ENCODE data around the gene TTC5. TPM values are rescaled to one million over a fixed set of nuclear protein-coding genes. Genes with fewer than 3 reads are reported as not detected.
"Not testable (repeated sequence)": the region's sequence is repeated elsewhere in the genome, so short reads cannot be mapped to it uniquely, and the experiment has no call there.

TTC5 gene
- total RNA-seq, 1 experiment from 2014 or later: 9.5 TPM

- DNase-seq (ENCODE audit: low read depth): peak; percentile 27
Measured at GRCh38 chr14:20302042-20302755, 3.6 kb downstream of the TTC5 start.

DNA sequence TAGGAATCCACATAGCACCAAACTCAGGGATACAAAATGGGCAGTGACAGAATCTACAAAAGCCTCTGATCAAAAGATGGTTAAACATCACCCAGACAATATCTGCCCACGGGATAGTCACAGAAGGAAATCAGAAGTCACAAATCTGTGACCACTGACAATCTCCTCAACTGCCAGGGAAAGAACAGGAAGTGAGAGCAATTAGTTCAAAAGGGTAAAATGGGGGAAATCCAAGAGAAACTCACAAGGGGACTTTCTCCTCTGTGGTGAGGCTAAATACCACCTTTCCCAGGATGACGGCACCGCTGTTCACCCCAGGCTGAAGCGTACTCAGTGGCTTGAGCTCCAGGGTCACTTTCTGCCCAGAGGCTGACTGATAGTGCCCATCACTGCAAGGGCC lies 10.7 kb downstream of the TTC5 start:
- no peak for DNase-seq (ENCODE audit: low read depth)

GRCh38 chr14:20294636-20295035 lies 11.1 kb downstream of the TTC5 start:
- no peak for DNase-seq (ENCODE audit: low read depth)

- DNase-seq (ENCODE audit: low read depth): not testable (repeated sequence)
Measured at GRCh38 chr14:20281998-20282397, 23.8 kb downstream of the TTC5 start.

- DNase-seq (ENCODE audit: low read depth): not testable (repeated sequence)
Measured at GRCh38 chr14:20280265-20280664, 25.5 kb downstream of the TTC5 start.

- DNase-seq (ENCODE audit: low read depth): peak; percentile 40
Measured at GRCh38 chr14:20278414-20278813, 27.3 kb downstream of the TTC5 start.

GRCh38 chr14:20277409-20277808 lies 28.3 kb downstream of the TTC5 start:
- no peak for DNase-seq (ENCODE audit: low read depth)

DNA sequence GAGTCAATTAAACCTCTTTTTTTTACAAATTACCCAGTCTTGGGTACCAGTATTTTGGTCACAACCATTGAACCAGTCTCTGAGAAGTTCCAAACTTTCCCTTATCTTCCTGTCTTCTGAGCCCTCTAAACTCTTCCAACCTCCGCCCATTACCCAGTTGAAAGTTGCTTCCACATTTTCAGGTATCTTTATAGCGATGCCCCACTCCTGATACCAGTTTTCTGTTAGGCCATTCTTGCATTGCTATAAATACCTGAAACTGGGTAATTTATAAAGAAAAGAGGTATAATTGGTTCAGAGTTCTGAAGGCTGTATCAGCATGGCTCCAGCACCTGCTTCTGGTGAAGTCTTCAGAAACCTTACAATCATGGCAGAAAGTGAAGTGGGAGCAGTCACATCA lies 31.7 kb downstream of the TTC5 start:
- no peak for DNase-seq (ENCODE audit: low read depth)

GRCh38 chr14:20264361-20264760 lies 41.4 kb downstream of the TTC5 start:
- DNase-seq (ENCODE audit: low read depth): peak; percentile 73

- DNase-seq (ENCODE audit: low read depth): peak; percentile 90
Measured at GRCh38 chr14:20262642-20263128, 43.1 kb downstream of the TTC5 start.

DNA sequence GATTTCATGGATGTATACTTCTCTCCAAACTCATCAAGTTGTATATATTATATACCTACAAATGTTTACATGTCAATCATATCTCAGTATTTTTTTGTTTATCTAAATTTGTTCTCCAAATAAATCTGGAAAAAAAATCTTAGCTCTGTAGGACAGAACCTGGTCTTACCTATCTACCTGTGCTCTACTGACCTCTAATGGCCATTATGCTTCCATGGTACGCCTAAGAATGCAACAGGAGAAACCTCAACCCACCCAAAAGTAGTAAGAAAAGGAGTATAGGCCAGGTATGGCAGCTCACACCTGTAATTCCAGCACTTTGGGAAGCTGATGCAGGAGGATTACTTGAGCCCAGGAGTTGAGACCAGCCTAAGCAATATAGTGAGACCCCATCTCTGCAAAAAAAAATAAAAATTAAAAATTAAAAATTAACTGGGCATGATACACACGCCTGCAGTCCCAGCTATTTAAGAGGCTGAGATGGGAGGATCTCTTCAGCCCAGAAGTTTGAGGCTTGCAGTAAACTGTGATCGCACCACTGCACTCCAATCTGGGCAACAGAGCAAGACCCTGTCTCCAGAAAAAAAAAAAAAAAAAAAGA lies 58.0 kb downstream of the TTC5 start:
- DNase-seq (ENCODE audit: low read depth): peak; percentile 12

Other genes with a start within 250 kb of the TTC5 start
- not detected in 2 replicates for gene OR4L1, start 245.9 kb downstream of the TTC5 start, total RNA-seq (2014; rRNA removed; shearing (Covaris generic))
- gene OR4K17, start 195.2 kb downstream of the TTC5 start, total RNA-seq (2014; rRNA removed; shearing (Covaris generic)): not detected in 2 replicates
- not detected in 2 replicates for gene OR4N5, start 167.1 kb downstream of the TTC5 start, total RNA-seq (2014; rRNA removed; shearing (Covaris generic))
- not detected in 2 replicates for gene OR11G2, start 115.1 kb downstream of the TTC5 start, total RNA-seq (2014; rRNA removed; shearing (Covaris generic))
- not detected in 2 replicates for gene OR11H6, start 82.2 kb downstream of the TTC5 start, total RNA-seq (2014; rRNA removed; shearing (Covaris generic))
- gene OR11H7, start 77.0 kb downstream of the TTC5 start, total RNA-seq (2014; rRNA removed; shearing (Covaris generic)): not detected in 2 replicates
- gene OR11H4, start 66.7 kb downstream of the TTC5 start, total RNA-seq (2014; rRNA removed; shearing (Covaris generic)): not detected in 2 replicates
- gene CCNB1IP1, start 27.3 kb upstream of the TTC5 start, total RNA-seq (2014; rRNA removed; shearing (Covaris generic)): 54.8 and 57.0 TPM in 2 replicates
- gene PARP2, start 37.7 kb upstream of the TTC5 start, total RNA-seq (2014; rRNA removed; shearing (Covaris generic)): 25.4 and 27.8 TPM in 2 replicates
- gene TEP1, start 107.5 kb upstream of the TTC5 start, total RNA-seq (2014; rRNA removed; shearing (Covaris generic)): 14.3 and 16.8 TPM in 2 replicates
- gene KLHL33, start 130.2 kb upstream of the TTC5 start, total RNA-seq (2014; rRNA removed; shearing (Covaris generic)): not detected in 2 replicates
- gene OSGEP, start 148.9 kb upstream of the TTC5 start, total RNA-seq (2014; rRNA removed; shearing (Covaris generic)): 61.5 and 70.0 TPM in 2 replicates
- 46.0 and 64.7 TPM in 2 replicates for gene APEX1, start 149.3 kb upstream of the TTC5 start, total RNA-seq (2014; rRNA removed; shearing (Covaris generic))
- gene PIP4P1, start 155.5 kb upstream of the TTC5 start, total RNA-seq (2014; rRNA removed; shearing (Covaris generic)): 23.8 and 27.2 TPM in 2 replicates
- gene PNP, start 163.5 kb upstream of the TTC5 start, total RNA-seq (2014; rRNA removed; shearing (Covaris generic)): 79.3 and 84.2 TPM in 2 replicates
- gene RNASE10, start 199.6 kb upstream of the TTC5 start, total RNA-seq (2014; rRNA removed; shearing (Covaris generic)): not detected in 2 replicates